Ammon's horn (tissue), 1 donor: ENCODE measurements around the gene SURF4.
"Not testable (repeated sequence)": the region's sequence is repeated elsewhere in the genome, so short reads cannot be mapped to it uniquely, and the experiment has no call there.

Source experiments
- DNase-seq: peaks from one replicate; pipeline ENCODE4 v3.0.0-alpha.2; 2016; ENCODE audit warnings: low spot score

SURF4 gene

GRCh38 chr9:133397370-133397769 lies 21.5 kb upstream of the SURF4 start:
- no peak for DNase-seq

DNA sequence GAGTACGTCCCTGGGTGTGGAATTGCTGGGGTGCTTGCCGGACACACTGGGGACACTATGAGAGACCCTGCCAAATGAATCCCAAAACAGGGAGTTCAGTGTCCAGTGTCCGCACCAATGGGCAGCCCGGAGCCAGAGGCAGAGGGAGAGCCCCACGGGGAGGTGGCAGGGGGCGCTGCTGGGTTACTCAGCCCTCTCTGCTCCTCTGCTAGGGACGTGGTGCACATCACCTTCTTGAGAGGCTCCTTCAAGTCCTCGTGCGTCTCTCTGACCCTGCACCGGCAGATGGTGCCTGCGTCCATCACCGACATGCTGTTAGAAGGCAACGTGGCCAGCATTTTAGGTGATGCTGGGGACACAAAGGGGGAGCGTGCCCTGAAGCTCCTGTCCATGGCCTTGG lies 21.1 kb upstream of the SURF4 start:
- DNase-seq, result no peak

DNA sequence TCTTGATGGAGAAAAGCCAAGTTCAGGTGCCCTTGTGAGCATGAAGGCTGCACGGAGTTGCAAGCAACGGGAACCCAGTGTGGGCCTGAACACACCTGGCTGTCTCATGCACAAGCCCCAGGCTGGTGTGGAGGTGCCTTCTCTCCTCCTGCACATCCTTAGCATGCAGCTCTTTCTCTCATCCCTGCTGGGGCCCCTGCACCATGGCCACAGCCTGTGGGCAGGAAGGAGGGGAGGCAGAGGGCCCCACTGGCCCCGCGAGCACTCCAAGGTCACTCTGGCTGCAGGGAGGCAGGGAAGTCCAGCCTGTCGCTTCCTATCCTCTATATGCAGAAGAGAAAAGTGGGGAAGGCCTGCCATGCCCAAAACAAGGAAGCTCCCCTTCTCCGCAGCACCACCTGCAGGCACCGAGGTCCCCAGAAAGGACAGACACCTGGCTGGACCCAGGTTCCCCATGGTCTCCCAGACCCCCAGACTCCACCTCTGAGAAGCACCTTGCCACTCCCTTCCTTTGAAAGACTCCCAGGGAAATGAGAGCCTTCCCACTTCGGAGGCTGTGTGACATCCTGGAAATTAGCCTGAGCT lies 18.9 kb upstream of the SURF4 start:
- DNase-seq, result no peak

DNA sequence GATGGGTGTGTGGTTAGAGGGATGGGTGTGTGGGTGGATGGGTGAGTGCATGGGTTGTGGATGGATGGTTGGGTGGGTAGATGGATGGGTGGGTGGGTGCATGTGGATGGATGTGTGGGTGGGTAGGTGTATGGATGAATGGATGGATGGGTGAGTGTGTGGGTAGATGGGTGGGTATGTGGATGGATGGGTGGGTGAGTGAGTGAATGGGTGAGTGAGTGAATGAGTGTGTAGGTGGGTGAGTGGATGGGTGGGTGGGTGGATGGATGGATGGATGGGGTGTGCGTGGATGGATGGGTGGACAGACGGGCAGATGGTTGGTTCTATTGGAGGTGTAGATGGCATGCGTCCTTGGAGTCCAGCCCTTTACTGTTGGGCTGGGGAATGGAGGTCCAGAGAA lies 17.5 kb upstream of the SURF4 start:
- DNase-seq, result no peak

- not testable (repeated sequence) for DNase-seq
Measured at GRCh38 chr9:133392308-133392707, 16.4 kb upstream of the SURF4 start.

DNA sequence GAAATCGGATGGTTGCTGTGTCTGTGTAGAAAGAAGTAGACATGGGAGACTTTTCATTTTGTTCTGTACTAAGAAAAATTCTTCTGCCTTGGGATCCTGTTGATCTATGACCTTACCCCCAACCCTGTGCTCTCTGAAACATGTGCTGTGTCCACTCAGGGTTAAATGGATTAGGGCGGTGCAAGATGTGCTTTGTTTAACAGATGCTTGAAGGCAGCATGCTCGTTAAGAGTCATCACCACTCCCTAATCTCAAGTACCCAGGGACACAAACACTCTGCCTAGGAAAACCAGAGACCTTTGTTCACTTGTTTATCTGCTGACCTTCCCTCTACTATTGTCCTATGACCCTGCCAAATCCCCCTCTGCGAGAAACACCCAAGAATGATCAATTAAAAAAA lies 15.6 kb upstream of the SURF4 start:
- DNase-seq, result not testable (repeated sequence)

GRCh38 chr9:133390713-133391112 lies 14.9 kb upstream of the SURF4 start:
- no peak for DNase-seq

GRCh38 chr9:133389562-133389961 lies 13.7 kb upstream of the SURF4 start:
- DNase-seq, result no peak

- no peak for DNase-seq
Measured at GRCh38 chr9:133389025-133389557, 13.2 kb upstream of the SURF4 start.

DNA sequence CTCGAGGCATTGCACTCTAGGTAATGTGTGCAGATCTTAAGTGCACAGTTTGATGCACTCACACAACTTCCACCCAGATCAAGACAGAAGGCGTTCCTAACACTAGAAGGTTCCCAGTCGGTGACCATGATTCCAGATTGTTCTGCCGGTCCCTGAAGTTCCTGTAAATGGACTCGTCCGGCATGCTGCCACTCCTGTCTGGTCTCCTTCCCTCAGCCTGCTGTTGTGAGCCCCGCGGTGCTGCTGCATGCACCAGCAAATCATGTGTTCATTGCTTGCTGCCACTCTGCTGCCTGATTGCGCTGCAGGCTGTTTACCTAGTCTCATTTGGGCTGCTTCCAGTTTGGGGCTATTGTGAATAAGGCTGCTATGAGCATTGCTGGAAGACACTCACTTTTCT lies 11.8 kb upstream of the SURF4 start:
- DNase-seq, result no peak

GRCh38 chr9:133386338-133386737 lies 10.5 kb upstream of the SURF4 start:
- DNase-seq, result no peak

- DNase-seq, result no peak
Measured at GRCh38 chr9:133385452-133385851, 9.6 kb upstream of the SURF4 start.

- DNase-seq, result no peak
Measured at GRCh38 chr9:133384736-133385321, 9.0 kb upstream of the SURF4 start.

DNA sequence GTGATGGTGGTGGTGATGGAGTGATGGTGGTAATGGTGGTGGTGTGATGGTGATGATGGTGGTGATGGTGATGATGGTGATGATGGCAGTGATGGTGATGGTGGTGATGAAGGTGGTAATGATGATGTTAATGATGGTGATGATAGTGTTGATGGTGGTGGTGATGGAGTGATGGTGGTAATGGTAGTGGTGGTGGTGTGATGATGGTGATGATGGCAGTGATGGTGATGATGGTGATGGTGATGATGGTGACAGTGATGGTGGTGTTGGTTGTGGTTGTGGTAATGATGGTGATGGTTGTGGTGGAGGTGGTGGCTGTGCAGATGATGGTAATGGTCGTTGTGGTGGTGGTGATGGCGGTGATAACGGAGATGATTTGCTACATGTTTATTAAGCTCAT lies 7.6 kb upstream of the SURF4 start:
- DNase-seq, result no peak

DNA sequence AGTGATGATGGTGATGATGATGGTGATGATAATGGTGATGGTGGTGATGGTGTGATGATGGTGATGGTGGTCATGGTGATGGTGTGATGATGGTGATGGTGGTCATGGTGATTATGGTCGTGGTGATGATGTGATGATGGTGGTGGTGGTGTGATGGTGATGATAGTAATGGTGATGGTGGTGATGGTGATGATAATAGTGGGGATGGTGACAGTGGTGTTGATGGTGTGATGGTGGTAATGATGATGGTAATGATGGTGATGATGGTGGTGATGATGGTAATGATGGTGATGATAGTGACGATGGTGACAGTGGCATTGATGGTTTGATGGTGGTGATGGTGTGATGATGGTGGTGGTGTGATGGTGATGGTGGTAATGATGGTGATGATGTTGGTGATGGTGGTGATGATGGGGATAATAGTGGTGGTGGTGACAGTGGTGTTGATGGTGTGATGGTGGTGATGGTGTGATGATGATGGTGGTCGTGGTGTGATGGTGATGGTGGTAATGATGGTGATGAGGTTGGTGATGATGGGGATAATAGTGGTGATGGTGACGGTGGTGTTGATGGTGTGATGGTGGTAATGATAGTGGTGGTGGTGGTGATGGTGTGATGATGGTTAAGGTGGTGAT lies 6.8 kb upstream of the SURF4 start:
- DNase-seq, result no peak

GRCh38 chr9:133380734-133381133 lies 4.9 kb upstream of the SURF4 start:
- no peak for DNase-seq

DNA sequence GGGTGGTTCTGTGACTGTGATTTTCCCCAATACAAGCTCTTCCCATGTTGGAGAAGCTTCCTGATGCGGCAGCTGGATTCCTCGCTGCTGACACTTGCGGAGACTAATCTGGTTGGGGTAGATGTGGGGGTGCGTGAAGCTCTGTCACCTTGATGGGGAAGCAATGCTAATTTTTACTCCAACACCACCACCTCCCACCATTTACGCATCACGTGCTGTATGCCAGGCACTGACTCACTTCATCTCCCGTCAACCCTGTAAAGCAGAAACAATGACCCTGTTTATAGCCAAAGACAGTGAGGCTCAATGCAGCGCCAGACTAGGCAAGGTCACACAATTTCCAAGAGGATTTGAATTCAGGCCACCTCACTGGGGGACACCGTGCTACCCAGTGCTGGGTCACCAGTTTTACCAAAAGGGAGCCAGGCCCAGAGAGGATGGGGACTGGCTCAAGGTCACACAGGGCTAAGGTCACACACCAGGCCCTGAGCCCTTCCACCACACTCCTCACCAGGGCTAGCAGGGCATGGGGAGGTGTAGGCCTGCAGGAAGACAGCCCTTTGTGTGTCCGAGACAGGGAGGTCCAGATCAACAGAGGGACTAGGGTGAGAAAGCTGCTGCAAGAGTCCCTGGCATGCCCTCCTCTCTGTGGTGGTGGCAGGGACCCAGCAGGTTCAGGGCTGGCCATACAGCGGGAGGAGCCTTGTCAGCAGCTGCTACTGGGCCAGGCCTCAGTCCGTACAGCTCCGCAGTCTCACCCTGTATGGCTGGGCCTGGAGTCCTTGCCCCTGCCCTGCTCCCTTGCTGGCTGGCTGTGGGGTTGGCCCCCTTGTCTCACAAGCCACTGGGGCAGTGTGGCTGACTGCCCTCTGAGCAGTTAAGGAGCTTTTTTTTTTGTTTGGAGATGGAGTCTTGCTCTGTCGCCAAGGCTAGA lies 3.6 kb upstream of the SURF4 start:
- peak; percentile 51 for DNase-seq

- DNase-seq, result no peak
Measured at GRCh38 chr9:133378408-133378962, 2.6 kb upstream of the SURF4 start.

GRCh38 chr9:133377721-133378216 lies 1.9 kb upstream of the SURF4 start:
- DNase-seq, result no peak

- DNase-seq, result not testable (repeated sequence)
Measured at GRCh38 chr9:133377280-133377679, 1.4 kb upstream of the SURF4 start.

DNA sequence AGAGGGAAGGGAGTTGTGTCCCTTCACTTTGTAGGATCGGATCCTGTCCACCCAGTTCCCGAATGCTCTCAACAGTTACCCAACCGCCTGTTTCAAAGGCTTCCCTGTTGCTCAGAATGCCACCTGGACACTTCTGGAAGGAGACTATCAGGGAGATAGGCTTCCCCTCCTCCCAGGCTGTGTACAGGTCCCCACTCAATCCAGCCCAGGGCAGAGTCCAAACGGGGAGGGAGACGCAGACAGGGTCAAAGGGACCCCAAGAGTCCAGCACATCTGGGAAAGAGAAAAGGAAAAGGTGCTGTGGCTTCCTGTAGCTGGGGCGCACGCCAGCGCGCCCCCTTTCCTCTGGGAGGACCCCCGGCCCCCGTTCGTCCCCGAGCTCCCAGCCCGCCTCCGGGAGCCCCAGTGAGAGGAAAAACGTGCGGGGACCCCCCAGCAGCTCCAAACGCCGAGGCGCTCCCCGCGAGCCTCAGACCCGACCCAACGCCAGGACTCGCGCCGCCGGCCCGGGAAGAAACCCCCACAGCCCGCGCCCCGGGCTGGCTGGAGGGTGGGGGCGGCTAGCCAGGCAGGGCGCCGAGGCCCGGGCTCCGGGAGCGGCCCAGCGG lies 640 bp downstream of the SURF4 start:
- no peak for DNase-seq
